Ishikawa (cell line): ENCODE results near the gene IQCH.

Experiments used
- CEBPB ChIP-seq: IDR thresholded peaks from 2 replicates; pipeline ENCODE4 v1.6.1; 2012
- CREB1 ChIP-seq: IDR thresholded peaks from 2 replicates; pipeline ENCODE4 v1.6.1; 2012; ENCODE audit warnings: low read depth
- EGR1 ChIP-seq: IDR thresholded peaks from 2 replicates; pipeline ENCODE4 v1.6.1; 2012
- EP300 ChIP-seq: IDR thresholded peaks from 2 replicates; pipeline ENCODE4 v1.6.1; 2012; ENCODE audit warnings: borderline replicate concordance
- FOXM1 ChIP-seq: IDR thresholded peaks from 2 replicates; pipeline ENCODE4 v1.6.1; 2012; ENCODE audit warnings: low read depth, borderline replicate concordance
- MAX ChIP-seq: IDR thresholded peaks from 2 replicates; pipeline ENCODE4 v1.6.1; 2012
- NFIC ChIP-seq: IDR thresholded peaks from 2 replicates; pipeline ENCODE4 v1.6.1; 2012
- RAD21 ChIP-seq: IDR thresholded peaks from 2 replicates; pipeline ENCODE4 v1.6.1; 2012; ENCODE audit warnings: low read depth
- REST ChIP-seq: IDR thresholded peaks from 2 replicates; pipeline ENCODE4 v1.6.1; 2012; ENCODE audit warnings: low read depth, mild to moderate bottlenecking
- TAF1 ChIP-seq: IDR thresholded peaks from 2 replicates; pipeline ENCODE4 v1.6.1; 2012; ENCODE audit warnings: low read depth, mild to moderate bottlenecking
- TCF12 ChIP-seq: IDR thresholded peaks from 2 replicates; pipeline ENCODE4 v1.6.1; 2012; ENCODE audit warnings: low read depth
- TEAD4 ChIP-seq: IDR thresholded peaks from 2 replicates; pipeline ENCODE4 v1.6.1; 2012
- USF1 ChIP-seq: IDR thresholded peaks from 2 replicates; pipeline ENCODE4 v1.6.1; 2012
- YY1 ChIP-seq: IDR thresholded peaks from 2 replicates; pipeline ENCODE4 v1.6.1; 2012; ENCODE audit warnings: low read depth
- ZBTB7A ChIP-seq: IDR thresholded peaks from 2 replicates; pipeline ENCODE4 v1.6.1; 2012; ENCODE audit warnings: low read depth

The IQCH gene

GRCh38 chr15:67321352-67321751 lies 66.8 kb downstream of the IQCH start:
- TF ChIP-seq USF1 (no peak), CREB1 (no peak), EP300 (no peak), EGR1 (no peak)

GRCh38 chr15:67322481-67322880 lies 67.9 kb downstream of the IQCH start:
- TF ChIP-seq TCF12 (no peak), EP300 (no peak), FOXM1 (no peak), NFIC (no peak), ZBTB7A (no peak), TEAD4 (no peak)

- TF ChIP-seq CEBPB (no peak), NFIC (no peak), TCF12 (no peak), USF1 (no peak), ZBTB7A (no peak), YY1 (no peak), EP300 (no peak), TEAD4 (no peak), EGR1 (no peak), REST (no peak), RAD21 (no peak), FOXM1 (no peak), CREB1 (no peak)
These were observed 72.7 kb downstream of the IQCH start for GRCh38 chr15:67327312-67327711.

GRCh38 chr15:67327737-67328136 lies 73.2 kb downstream of the IQCH start:
- no peak for TF ChIP-seq YY1
- TF ChIP-seq FOXM1, result no peak
- TF ChIP-seq ZBTB7A, result no peak
- no peak for TF ChIP-seq TEAD4
- no peak for TF ChIP-seq TAF1
- TF ChIP-seq MAX, result no peak
- no peak for TF ChIP-seq EP300

GRCh38 chr15:67329984-67330733 lies 75.6 kb downstream of the IQCH start:
- TF ChIP-seq EP300 (no peak), NFIC (no peak), CREB1 (no peak), TAF1 (no peak), USF1 (no peak), TEAD4 (no peak), RAD21 (no peak), REST (no peak), TCF12 (no peak), EGR1 (no peak), YY1 (no peak), FOXM1 (no peak), ZBTB7A (no peak), CEBPB (no peak), MAX (no peak)

- TF ChIP-seq ZBTB7A, result no peak
- no peak for TF ChIP-seq FOXM1
- TF ChIP-seq CEBPB, result no peak
- no peak for TF ChIP-seq EGR1
- no peak for TF ChIP-seq YY1
- no peak for TF ChIP-seq TAF1
- no peak for TF ChIP-seq CREB1
- no peak for TF ChIP-seq USF1
- TF ChIP-seq MAX, result no peak
- TF ChIP-seq TEAD4, result no peak
- no peak for TF ChIP-seq NFIC
- TF ChIP-seq RAD21, result no peak
- no peak for TF ChIP-seq REST
- TF ChIP-seq TCF12, result no peak
- no peak for TF ChIP-seq EP300
These were observed 77.1 kb downstream of the IQCH start for GRCh38 chr15:67331676-67332075.
